HEK293 (cell line): ENCODE results near the gene NDUFA9.

Source experiments
- ZNF114 ChIP-seq: fragments of 450-650 bp; formaldehyde crosslinking; IDR thresholded peaks from 2 replicates; pipeline ENCODE4 v1.5.0; 2017; ENCODE audit warnings: missing biosample characterization, missing genetic modification characterization
- ZNF157 ChIP-seq: fragments of 450-650 bp; formaldehyde crosslinking; IDR thresholded peaks from 2 replicates; pipeline ENCODE4 v1.5.1; 2016; ENCODE audit warnings: missing biosample characterization, missing genetic modification characterization
- ZNF223 ChIP-seq: fragments of 450-650 bp; formaldehyde crosslinking; IDR thresholded peaks from 2 replicates; pipeline ENCODE4 v1.5.1; 2016; ENCODE audit warnings: missing biosample characterization, missing genetic modification characterization
- ZNF639 ChIP-seq: fragments of 450-650 bp; formaldehyde crosslinking; IDR thresholded peaks from 2 replicates; pipeline ENCODE4 v1.5.1; 2016; ENCODE audit warnings: missing biosample characterization, missing genetic modification characterization
- TF ChIP-seq, protein P1 (sequence below): fragments of 450-650 bp; formaldehyde crosslinking; IDR thresholded peaks from 2 replicates; pipeline ENCODE4 v1.5.1; 2016; ENCODE audit warnings: missing biosample characterization, missing genetic modification characterization

DNA sequence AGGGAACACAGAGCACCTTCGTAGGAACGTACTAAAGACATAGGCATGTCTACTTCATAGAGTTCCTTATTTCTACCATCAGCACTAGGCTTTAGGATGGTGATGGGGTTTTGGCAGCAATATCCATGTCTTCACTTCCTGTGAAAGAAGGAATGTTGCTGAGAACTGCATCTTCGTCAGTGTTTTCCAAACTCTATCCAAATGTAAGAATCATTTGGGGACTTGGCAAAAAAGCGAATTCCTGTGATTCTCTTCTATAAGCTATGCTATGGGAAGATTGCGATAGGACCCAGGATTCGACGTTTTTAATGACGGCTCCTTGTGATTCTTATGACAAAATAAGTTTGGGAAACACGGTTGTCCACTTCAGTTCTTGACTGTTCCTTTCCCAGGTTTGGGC lies 39.8 kb upstream of the NDUFA9 start:
- TF ChIP-seq ZNF114 (tag by site-specific recombination) (no peak), ZNF157 (no peak), ZNF223 (tag by site-specific recombination) (no peak), ZNF639 (tag by site-specific recombination) (no peak)
- TF ChIP-seq, protein P1, sequence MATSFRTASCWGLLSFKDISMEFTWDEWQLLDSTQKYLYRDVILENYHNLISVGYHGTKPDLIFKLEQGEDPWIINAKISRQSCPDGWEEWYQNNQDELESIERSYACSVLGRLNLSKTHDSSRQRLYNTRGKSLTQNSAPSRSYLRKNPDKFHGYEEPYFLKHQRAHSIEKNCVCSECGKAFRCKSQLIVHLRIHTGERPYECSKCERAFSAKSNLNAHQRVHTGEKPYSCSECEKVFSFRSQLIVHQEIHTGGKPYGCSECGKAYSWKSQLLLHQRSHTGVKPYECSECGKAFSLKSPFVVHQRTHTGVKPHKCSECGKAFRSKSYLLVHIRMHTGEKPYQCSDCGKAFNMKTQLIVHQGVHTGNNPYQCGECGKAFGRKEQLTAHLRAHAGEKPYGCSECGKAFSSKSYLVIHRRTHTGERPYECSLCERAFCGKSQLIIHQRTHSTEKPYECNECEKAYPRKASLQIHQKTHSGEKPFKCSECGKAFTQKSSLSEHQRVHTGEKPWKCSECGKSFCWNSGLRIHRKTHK (tag by site-specific recombination) = no peak
